B cell (primary cell): ENCODE measurements around the gene PRUNE2.

ENCODE experiments used
- CTCF ChIP-seq: fragments of 200-600 bp; IDR thresholded peaks from one replicate; pipeline ENCODE4 v1.8.0; 2022; ENCODE audit warnings: antibody characterized with exemption, mild to moderate bottlenecking
- EZH2 ChIP-seq: IDR thresholded peaks from 2 replicates; pipeline ENCODE4 v1.6.1; 2012; ENCODE audit warnings: borderline replicate concordance, low read depth, mild to moderate bottlenecking, moderate library complexity, low read length; ENCODE audit not compliant: insufficient read depth, poor library complexity, severe bottlenecking

GRCh38 chr9:76818271-76818670 is 87.6 kb downstream of the PRUNE2 start:
- TF ChIP-seq CTCF, result no peak
- no peak for TF ChIP-seq EZH2
